SK-N-SH treated with all-trans-retinoic acid at 6 μM for 48 hours (cell line): ENCODE measurements around the gene ZNF136.
A peak's percentile ranks its signal among the peaks of the same experiment; 100 is the strongest.

Source experiments
- ATAC-seq: fragments of 200-7000 bp; cut with Tn5 transposase; 3 replicates; pipeline ENCODE4 v1.9.1; 2020; ENCODE audit warnings: mild to moderate bottlenecking, moderate library complexity
- ARNTL ChIP-seq: fragments of 450-650 bp; formaldehyde crosslinking; IDR thresholded peaks from 2 replicates; pipeline ENCODE4 v1.5.0; 2020; ENCODE audit warnings: low read depth, mild to moderate bottlenecking, moderate library complexity, borderline replicate concordance
- BACH2 ChIP-seq: fragments of 250-450 bp; sonication (Bioruptor Pico); IDR thresholded peaks from 2 replicates; pipeline ENCODE4 v1.9.0; 2021; ENCODE audit warnings: mild to moderate bottlenecking, borderline replicate concordance
- CREB5 ChIP-seq: fragments of 250-450 bp; sonication (Bioruptor Pico); IDR thresholded peaks from 2 replicates; pipeline ENCODE4 v1.5.1; 2020; ENCODE audit warnings: low read depth, mild to moderate bottlenecking, moderate library complexity
- CSDC2 ChIP-seq: fragments of 250-450 bp; sonication (Bioruptor Pico); IDR thresholded peaks from 2 replicates; pipeline ENCODE4 v1.5.0; 2020; ENCODE audit warnings: mild to moderate bottlenecking, moderate library complexity
- CSRNP3 ChIP-seq: fragments of 250-450 bp; sonication (Bioruptor Pico); IDR thresholded peaks from 2 replicates; pipeline ENCODE4 v1.5.1; 2021; ENCODE audit warnings: mild to moderate bottlenecking, moderate library complexity
- ESRRG ChIP-seq: fragments of 250-450 bp; sonication (Bioruptor Pico); IDR thresholded peaks from 2 replicates; pipeline ENCODE4 v1.6.1; 2021; ENCODE audit warnings: mild to moderate bottlenecking
- GLIS3 ChIP-seq: fragments of 250-450 bp; sonication (Bioruptor Pico); IDR thresholded peaks from 2 replicates; pipeline ENCODE4 v1.5.0; 2020; ENCODE audit warnings: mild to moderate bottlenecking, moderate library complexity
- ISL1 ChIP-seq: fragments of 250-450 bp; sonication (Bioruptor Pico); IDR thresholded peaks from 2 replicates; pipeline ENCODE4 v2.1.2; 2022; ENCODE audit warnings: mild to moderate bottlenecking, moderate library complexity
- OSR1 ChIP-seq: fragments of 250-450 bp; sonication (Bioruptor Pico); IDR thresholded peaks from 2 replicates; pipeline ENCODE4 v1.8.0; 2022; ENCODE audit warnings: moderate library complexity, mild to moderate bottlenecking, inconsistent platforms
- PATZ1 ChIP-seq: fragments of 250-450 bp; sonication (Bioruptor Pico); IDR thresholded peaks from 2 replicates; pipeline ENCODE4 v1.8.0; 2020; ENCODE audit warnings: mild to moderate bottlenecking, moderate library complexity, borderline replicate concordance
- PPARA ChIP-seq: fragments of 250-450 bp; sonication (Bioruptor Pico); IDR thresholded peaks from 2 replicates; pipeline ENCODE4 v1.5.0; 2020; ENCODE audit warnings: mild to moderate bottlenecking, borderline replicate concordance
- RARB ChIP-seq: fragments of 250-450 bp; sonication (Bioruptor Pico); IDR thresholded peaks from 2 replicates; pipeline ENCODE4 v1.8.0; 2021; ENCODE audit warnings: mild to moderate bottlenecking, moderate library complexity
- SNAI2 ChIP-seq: fragments of 250-450 bp; sonication (Bioruptor Pico); IDR thresholded peaks from 2 replicates; pipeline ENCODE4 v1.5.0; 2020; ENCODE audit warnings: mild to moderate bottlenecking, moderate library complexity
- TCF4 ChIP-seq: fragments of 250-450 bp; sonication (Bioruptor Pico); IDR thresholded peaks from 2 replicates; pipeline ENCODE4 v1.8.0; 2021; ENCODE audit warnings: mild to moderate bottlenecking, moderate library complexity, borderline replicate concordance
- TOX ChIP-seq: fragments of 250-450 bp; sonication (Bioruptor Pico); IDR thresholded peaks from 2 replicates; pipeline ENCODE4 v1.8.0; 2021; ENCODE audit warnings: mild to moderate bottlenecking, moderate library complexity, borderline replicate concordance
- TSHZ2 ChIP-seq: fragments of 250-450 bp; sonication (Bioruptor Pico); IDR thresholded peaks from 2 replicates; pipeline ENCODE4 v1.5.0; 2020; ENCODE audit warnings: mild to moderate bottlenecking, moderate library complexity
- ZC3H10 ChIP-seq: fragments of 250-450 bp; sonication (Bioruptor Pico); IDR thresholded peaks from 2 replicates; pipeline ENCODE4 v1.5.1; 2021; ENCODE audit warnings: mild to moderate bottlenecking, moderate library complexity
- ZFP3 ChIP-seq: fragments of 250-450 bp; sonication (Bioruptor Pico); IDR thresholded peaks from 2 replicates; pipeline ENCODE4 v1.5.0; 2020; ENCODE audit warnings: mild to moderate bottlenecking, moderate library complexity
- ZFP30 ChIP-seq: fragments of 450-650 bp; formaldehyde crosslinking; IDR thresholded peaks from 2 replicates; pipeline ENCODE4 v1.5.0; 2022; ENCODE audit warnings: mild to moderate bottlenecking, moderate library complexity
- ZNF565 ChIP-seq: fragments of 450-650 bp; formaldehyde crosslinking; conservative IDR thresholded peaks from 2 replicates; pipeline ENCODE4 v1.5.0; 2020; ENCODE audit warnings: low read depth, mild to moderate bottlenecking, moderate library complexity
- ZNF70 ChIP-seq: fragments of 450-650 bp; formaldehyde crosslinking; IDR thresholded peaks from 2 replicates; pipeline ENCODE4 v1.5.0; 2020; ENCODE audit warnings: mild to moderate bottlenecking, moderate library complexity
- ZNF8 ChIP-seq: fragments of 450-650 bp; formaldehyde crosslinking; IDR thresholded peaks from 2 replicates; pipeline ENCODE4 v1.5.0; 2020; ENCODE audit warnings: mild to moderate bottlenecking, moderate library complexity

The ZNF136 gene

GRCh38 chr19:12156223-12157058, 6.5 kb upstream of the ZNF136 start, which contains the start of gene ZNF625:
Gene ZNF625 (minus strand): TSS chr19:12156734. CDS start chr19:12156558, 176 bp downstream.
- ATAC-seq: peak; percentile 99
- TF ChIP-seq ISL1 (CRISPR knock-in tag) (no peak), TOX (CRISPR knock-in tag) (no peak), ZNF70 (no peak), TSHZ2 (CRISPR knock-in tag) (no peak), ZNF565 (CRISPR knock-in tag) (no peak), PPARA (CRISPR knock-in tag) (no peak), ZNF8 (CRISPR knock-in tag) (no peak), OSR1 (CRISPR knock-in tag) (no peak), ARNTL (CRISPR knock-in tag) (no peak), SNAI2 (CRISPR knock-in tag) (no peak), BACH2 (CRISPR knock-in tag) (no peak), ZFP30 (CRISPR knock-in tag) (no peak), ESRRG (CRISPR knock-in tag) (no peak), PATZ1 (CRISPR knock-in tag) (no peak), TCF4 (CRISPR knock-in tag) (no peak), ZC3H10 (no peak), CSRNP3 (no peak), ZFP3 (no peak), RARB (no peak)

GRCh38 chr19:12159773-12160414, 3.0 kb upstream of the ZNF136 start:
- no peak for TF ChIP-seq PPARA (CRISPR knock-in tag)
- no peak for TF ChIP-seq BACH2 (CRISPR knock-in tag)
- TF ChIP-seq CREB5 (CRISPR knock-in tag): no peak
- TF ChIP-seq GLIS3: no peak
- TF ChIP-seq ZNF8 (CRISPR knock-in tag): no peak
- no peak for TF ChIP-seq TSHZ2 (CRISPR knock-in tag)
- TF ChIP-seq SNAI2 (CRISPR knock-in tag): no peak
- TF ChIP-seq ZC3H10: no peak
- TF ChIP-seq RARB: no peak
- no peak for TF ChIP-seq ZNF565 (CRISPR knock-in tag)
- no peak for TF ChIP-seq ESRRG (CRISPR knock-in tag)
- no peak for TF ChIP-seq TCF4 (CRISPR knock-in tag)
- no peak for TF ChIP-seq CSDC2 (CRISPR knock-in tag)
- TF ChIP-seq ISL1 (CRISPR knock-in tag): no peak
- TF ChIP-seq CSRNP3: no peak
- no peak for TF ChIP-seq ARNTL (CRISPR knock-in tag)
- no peak for TF ChIP-seq ZFP30 (CRISPR knock-in tag)
- TF ChIP-seq OSR1 (CRISPR knock-in tag): no peak
- TF ChIP-seq TOX (CRISPR knock-in tag): no peak
- TF ChIP-seq PATZ1 (CRISPR knock-in tag): no peak
- TF ChIP-seq, all 23 proteins: peak for 0
- no peak for ATAC-seq
